GM03348 (cell line): ENCODE measurements around the gene G3BP2.
"Not testable (repeated sequence)": the region's sequence is repeated elsewhere in the genome, so short reads cannot be mapped to it uniquely, and the experiment has no call there.

Experiments
- DNase-seq: peaks from one replicate; pipeline ENCODE4 v3.0.0; 2012; ENCODE audit warnings: low spot score

Gene G3BP2

GRCh38 chr4:75673027-75673958 lies at the start of gene G3BP2:
TSS of gene G3BP2 (minus strand) at chr4:75673411. CDS start at chr4:75662025, 11,386 bp downstream.
- peak; percentile 99 for DNase-seq

GRCh38 chr4:75722417-75722816 lies 49.2 kb upstream of the G3BP2 start:
- DNase-seq: no peak

DNA sequence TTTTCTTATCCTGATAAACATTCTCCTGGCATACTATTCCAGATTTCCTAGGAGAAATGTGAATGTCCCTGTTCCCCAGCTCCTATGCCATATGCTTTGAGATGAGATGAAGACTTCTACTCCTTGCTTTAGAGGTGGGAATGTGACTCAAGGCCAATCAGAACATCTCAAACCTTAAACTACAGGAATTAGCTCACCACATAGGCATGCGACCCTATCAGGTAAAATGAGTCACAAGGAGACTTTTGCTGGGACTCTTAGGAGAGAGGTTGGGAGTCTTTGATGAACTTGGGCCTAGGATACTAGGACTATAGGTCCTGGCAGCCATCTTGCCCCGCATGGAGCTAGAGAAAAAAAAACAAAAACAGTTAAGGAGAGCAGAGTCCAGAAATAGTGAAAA lies 45.3 kb upstream of the G3BP2 start:
- DNase-seq: no peak

- no peak for DNase-seq
These were observed 44.2 kb upstream of the G3BP2 start for GRCh38 chr4:75717408-75717807.

DNA sequence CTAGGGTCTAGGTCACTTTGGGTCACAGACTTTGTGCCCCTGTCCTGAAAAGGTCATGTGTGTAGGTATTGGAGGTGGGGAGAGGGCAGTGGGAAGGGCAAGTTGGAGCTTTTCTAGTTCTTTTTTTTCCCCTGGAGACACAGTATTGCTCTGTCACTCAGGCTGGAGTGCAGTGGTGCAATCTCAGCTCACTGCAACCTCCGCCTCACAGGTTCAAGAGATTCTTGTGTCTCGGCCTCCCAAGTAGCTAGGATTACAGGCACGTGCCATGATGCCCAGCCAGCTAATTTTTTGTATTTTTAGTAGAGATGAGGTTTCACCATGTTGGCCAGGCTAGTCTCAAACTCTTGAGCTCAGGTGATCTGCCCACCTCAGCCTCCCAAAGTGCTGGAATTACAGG lies 42.8 kb upstream of the G3BP2 start:
- DNase-seq: not testable (repeated sequence)

GRCh38 chr4:75715105-75715799 lies 42.0 kb upstream of the G3BP2 start:
- peak; percentile 74 for DNase-seq

GRCh38 chr4:75714704-75715103 lies 41.5 kb upstream of the G3BP2 start:
- no peak for DNase-seq

DNA sequence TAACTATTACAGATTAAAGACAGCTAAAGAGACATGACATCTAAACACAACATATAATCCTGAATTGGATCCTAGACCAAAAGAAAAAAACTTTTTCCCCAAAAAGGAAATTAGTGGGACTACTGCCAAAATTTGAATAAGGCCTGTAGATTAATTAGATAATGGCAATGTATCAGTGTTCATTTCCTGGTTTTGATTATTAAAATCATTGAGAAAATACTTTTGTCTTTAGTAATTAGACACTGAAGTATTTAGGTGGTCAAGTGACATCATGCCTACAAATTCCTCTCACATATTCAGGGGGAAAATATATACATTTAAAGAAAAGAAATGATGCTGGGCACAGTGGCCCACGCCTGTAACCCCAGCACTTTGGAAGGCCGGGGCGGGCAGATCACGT lies 40.8 kb upstream of the G3BP2 start:
- no peak for DNase-seq

DNA sequence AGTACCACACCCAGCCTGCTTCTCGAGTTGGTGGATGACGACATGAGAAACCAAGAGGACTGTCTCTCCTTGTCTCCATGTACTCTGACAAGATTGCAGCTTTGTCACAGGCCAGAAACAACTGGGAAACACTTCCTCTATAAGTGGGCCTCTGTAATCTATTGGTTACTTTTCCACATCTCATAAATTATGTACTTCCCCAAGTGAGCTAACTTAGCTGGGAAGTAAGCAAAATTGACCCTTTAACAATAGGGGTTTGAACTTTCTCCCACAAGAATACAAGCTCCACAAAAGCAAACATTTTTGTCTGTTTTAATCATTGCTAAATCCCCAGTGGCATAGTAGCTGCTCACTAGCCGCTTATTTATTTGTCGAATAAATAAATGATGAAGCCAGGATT lies 37.0 kb upstream of the G3BP2 start:
- no peak for DNase-seq

DNA sequence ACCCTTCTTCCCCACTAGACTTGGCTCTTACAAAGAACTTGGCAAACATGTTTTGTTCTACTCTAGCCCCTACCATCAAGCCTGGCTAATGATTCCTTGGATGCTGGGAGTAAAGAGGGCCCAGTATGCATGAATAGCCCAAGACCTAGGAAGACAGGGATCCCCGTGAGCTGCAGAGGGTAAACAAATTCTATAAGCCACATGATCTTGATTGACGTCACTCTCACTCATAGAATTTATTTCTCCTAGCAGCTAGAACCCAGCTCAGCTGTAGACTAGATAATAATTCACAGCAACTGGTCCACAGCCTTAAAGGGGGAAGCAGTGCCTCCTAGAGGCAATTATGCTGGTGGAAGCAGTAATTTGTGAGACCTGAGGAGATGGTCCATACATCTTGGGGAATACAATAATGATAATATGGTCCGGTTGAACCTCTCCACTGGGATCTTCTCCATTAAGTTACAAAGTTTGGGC lies 35.0 kb upstream of the G3BP2 start:
- DNase-seq: no peak

- no peak for DNase-seq
These were observed 32.2 kb upstream of the G3BP2 start for GRCh38 chr4:75705198-75705977.

- no peak for DNase-seq
These were observed 29.8 kb upstream of the G3BP2 start for GRCh38 chr4:75702919-75703411.

DNA sequence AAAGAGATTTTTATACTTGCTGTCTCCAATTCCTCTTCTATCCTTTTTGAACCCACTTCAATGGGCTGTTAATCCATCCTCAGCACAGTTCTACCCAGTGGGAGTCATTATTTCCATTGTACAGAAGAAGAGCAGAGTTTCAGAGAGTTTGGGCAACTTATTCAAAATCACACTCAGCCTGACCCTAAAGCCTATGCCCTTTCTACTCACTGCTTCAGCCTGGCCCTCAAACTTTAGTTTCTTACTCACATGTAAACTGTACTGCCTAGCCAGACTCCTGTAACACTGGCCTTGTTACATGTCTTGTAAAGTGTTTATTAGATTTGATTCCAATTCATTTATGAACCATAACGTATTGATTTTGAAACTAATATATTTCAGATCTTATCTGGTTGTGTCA lies 26.1 kb upstream of the G3BP2 start:
- DNase-seq: no peak

DNA sequence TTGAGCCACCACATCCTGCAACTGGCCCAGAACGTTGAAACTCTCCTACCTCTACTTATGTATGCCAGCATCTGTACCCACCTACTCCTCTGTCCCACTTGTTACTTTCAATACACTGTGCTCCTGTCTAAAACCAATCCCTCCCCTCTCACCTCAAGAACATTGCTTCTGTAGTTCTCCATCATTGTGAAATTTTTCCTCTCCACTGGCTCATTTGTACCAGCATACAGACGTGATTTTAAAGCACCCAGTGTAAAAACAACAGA lies 25.7 kb upstream of the G3BP2 start:
- no peak for DNase-seq

- DNase-seq: no peak
These were observed 25.2 kb upstream of the G3BP2 start for GRCh38 chr4:75698162-75698962.

GRCh38 chr4:75696581-75696980 lies 23.4 kb upstream of the G3BP2 start:
- DNase-seq: no peak

DNA sequence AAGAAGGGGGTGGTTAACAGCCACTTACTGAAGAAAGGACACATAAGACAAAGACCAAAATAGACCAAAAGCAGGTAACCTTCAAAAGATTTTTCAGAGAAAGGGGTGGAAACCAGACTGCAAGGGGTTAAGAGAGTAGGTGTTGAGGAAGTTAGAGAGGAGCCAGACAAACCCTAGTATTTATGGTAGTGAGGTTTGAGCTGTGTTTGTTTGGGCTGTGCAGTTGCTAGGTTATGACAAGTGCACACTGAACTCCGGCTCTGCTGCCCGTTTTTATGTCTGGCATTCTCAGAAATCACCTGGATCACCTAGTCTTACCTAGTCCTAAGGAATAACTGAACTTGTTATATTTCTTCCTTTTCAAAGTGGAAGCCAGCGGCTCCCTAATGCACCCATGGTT lies 22.9 kb upstream of the G3BP2 start:
- no peak for DNase-seq

- not testable (repeated sequence) for DNase-seq
These were observed 18.9 kb upstream of the G3BP2 start for GRCh38 chr4:75692066-75692465.

- DNase-seq: not testable (repeated sequence)
These were observed 13.9 kb upstream of the G3BP2 start for GRCh38 chr4:75687125-75687524.

DNA sequence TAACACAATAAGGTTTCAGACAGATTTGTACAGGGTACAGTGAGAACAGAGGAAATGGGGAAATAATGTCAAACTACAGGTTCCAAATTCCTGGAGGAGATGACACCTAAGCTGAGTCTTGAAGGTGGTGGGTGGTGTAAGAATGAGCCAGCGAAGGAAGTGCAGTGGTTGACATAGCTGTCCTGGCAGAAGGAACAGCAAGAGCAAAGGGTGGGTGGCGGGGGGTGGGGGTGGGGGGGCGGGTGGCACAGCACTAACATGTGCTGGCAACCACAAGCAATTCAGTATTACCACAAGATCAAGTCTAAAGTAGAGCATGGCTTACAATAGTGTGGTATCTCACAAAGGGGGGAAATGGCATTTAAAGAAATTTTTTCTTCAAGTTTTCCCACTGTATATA lies 13.1 kb upstream of the G3BP2 start:
- DNase-seq: peak; percentile 12

DNA sequence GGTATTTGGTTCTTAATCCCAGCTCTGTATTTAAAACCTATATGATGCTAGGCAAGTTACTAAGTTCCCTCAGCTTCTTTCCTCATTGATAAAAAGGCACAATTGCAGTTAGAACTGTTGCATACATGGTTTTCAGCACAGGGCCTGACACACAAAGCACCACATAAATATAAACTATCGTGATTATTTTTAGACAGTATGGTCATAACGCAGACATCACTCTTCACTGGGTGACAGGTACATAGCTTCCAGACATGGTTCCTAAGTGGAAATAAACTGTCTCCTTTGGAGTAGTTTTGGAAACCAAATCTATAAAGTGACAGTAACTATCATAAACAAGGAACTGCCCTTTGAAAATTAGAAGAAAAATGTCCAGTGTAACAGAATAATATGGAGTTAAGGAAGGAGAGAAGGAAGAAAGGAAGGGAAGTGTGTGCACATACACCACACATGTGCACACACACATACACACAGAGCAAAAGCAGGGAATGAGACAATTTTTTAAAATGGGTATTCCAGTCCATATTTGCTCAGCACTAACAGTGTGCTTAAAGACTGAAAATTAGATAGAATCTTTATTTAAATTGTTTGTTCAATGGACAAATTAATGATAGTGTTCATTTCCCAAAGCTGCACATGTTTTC lies 12.5 kb upstream of the G3BP2 start:
- no peak for DNase-seq
